Esophagus (tissue), 2 donors: Measurements from ENCODE around the gene L3MBTL4. TPM values are rescaled to one million over a fixed set of nuclear protein-coding genes. Genes with fewer than 3 reads are reported as not detected.
"Not testable (repeated sequence)": the region's sequence is repeated elsewhere in the genome, so short reads cannot be mapped to it uniquely, and the experiment has no call there.

ENCODE experiments used
- H3K27ac ChIP-seq, 2 donors: one replicate each; pipeline ENCODE4 v1.5.1; 2013; ENCODE audit warnings: low read depth in 2 of 2, mild to moderate bottlenecking in 2 of 2, inconsistent platforms in 1 of 2, low read length in 1 of 2, moderate library complexity in 1 of 2
- H3K27me3 ChIP-seq, 2 donors: one replicate each; pipeline ENCODE4 v1.6.1; 2013; ENCODE audit warnings: low read length in 2 of 2, control low read depth in 1 of 2, mild to moderate bottlenecking in 1 of 2; ENCODE audit not compliant: insufficient read depth in 2 of 2, control insufficient read depth in 1 of 2
- H3K36me3 ChIP-seq, 2 donors: one replicate each; pipeline ENCODE4 v1.6.1; 2013; ENCODE audit warnings: low read length in 1 of 2; ENCODE audit not compliant: control insufficient read depth in 2 of 2, insufficient read depth in 2 of 2
- H3K4me1 ChIP-seq, 2 donors: one replicate each; pipeline ENCODE4 v1.6.1; 2013; ENCODE audit warnings: low read length in 1 of 2; ENCODE audit not compliant: control insufficient read depth in 2 of 2, insufficient read depth in 2 of 2
- H3K4me3 ChIP-seq, 2 donors: one replicate each; pipeline ENCODE4 v1.5.1; 2013; ENCODE audit warnings: low read length in 2 of 2, mild to moderate bottlenecking in 2 of 2, low read depth in 1 of 2, moderate library complexity in 1 of 2
- H3K9me3 ChIP-seq, 2 donors: one replicate each; pipeline ENCODE4 v1.6.1; 2013; ENCODE audit warnings: mild to moderate bottlenecking in 2 of 2, low read depth in 1 of 2, low read length in 1 of 2, moderate library complexity in 1 of 2; ENCODE audit not compliant: control insufficient read depth in 2 of 2, insufficient read depth in 1 of 2
- WGBS, 2 donors: extraction: QIAGEN DNeasy Blood & Tissue Kit; methylation state at CpG; one replicate each; pipeline ENCODE4 v1.1.7; 2013; 5-methylcytosine and 5-hydroxymethylcytosine counted together
- polyA plus RNA-seq, 2 donors: library from polyadenylated mRNA; stranded (reverse); fragments of 200-250 nt; gene quantifications; one replicate each; pipeline ENCODE4 v1.2.3, GENCODE V29; 2013
- donor health status: healthy with polysubstance abuse.
- donor health status: Bipolar disorder and iron deficiency.

Gene L3MBTL4
- polyA plus RNA-seq, 2 donors = 1.8 to 2.0 TPM

DNA sequence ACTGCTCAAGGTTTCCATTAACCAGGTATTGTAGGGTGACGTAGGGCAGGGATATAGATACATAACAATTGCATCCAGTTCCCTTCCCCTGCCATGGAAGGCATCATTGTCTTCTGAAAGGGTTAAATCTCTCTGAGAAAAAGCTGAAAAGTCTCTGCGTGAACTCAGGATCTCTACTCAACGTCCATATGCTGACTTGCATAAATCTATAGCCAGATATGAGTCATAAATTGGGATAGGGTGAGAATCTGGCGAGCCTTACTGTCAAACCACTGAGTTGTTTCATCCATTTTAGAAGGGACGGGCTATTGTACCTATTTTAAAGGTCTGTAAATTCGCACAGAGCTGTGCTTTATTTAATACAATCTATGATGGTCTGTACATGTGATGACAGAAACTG, 258.3 kb downstream of the L3MBTL4 start:
- no peaks in the 10 kb centered on the region for H3K9me3 ChIP-seq
- no peak overlapping the region for H3K4me3 ChIP-seq
- H3K27ac ChIP-seq = no peak overlapping the region
- H3K4me1 ChIP-seq = no peaks in the 10 kb centered on the region
- WGBS, 2 donors = 69 to 70% methylated on average over 6 of the region's 6 CpGs
- H3K36me3 ChIP-seq = no peaks in the 10 kb centered on the region
- H3K27me3 ChIP-seq = no peaks in the 10 kb centered on the region

DNA sequence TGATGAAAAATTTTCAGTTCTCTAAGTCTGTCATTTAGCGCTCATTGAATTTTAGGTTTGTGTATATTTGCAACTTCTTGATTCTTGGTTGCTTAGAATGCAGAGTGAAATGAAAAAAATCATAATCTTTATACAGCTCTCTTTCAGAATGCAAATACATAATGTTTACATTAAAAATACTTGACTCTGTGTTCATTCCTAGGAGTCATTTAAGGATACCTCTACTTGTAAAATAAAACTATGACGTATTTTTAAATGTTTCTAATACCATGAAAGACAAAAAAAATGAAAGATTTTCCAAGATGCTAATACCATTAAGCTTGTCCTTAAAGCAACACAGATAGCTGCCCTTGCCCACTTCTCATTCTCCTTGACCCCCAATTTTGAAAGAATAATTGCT, 259.0 kb downstream of the L3MBTL4 start:
- Histone ChIP-seq H3K36me3 (no peaks in the 10 kb centered on the region), H3K9me3 (no peaks in the 10 kb centered on the region), H3K4me1 (no peaks in the 10 kb centered on the region), H3K4me3 (no peak overlapping the region), H3K27ac (no peak overlapping the region), H3K27me3 (no peaks in the 10 kb centered on the region)
- WGBS, 2 donors = 86 to 87% methylated on average over 2 of the region's 2 CpGs

GRCh38 chr18:6150430-6150829, 264.3 kb downstream of the L3MBTL4 start:
- Histone ChIP-seq H3K27ac (no peak overlapping the region), H3K4me3 (no peak overlapping the region), H3K27me3 (no peaks in the 10 kb centered on the region), H3K9me3 (no peaks in the 10 kb centered on the region), H3K36me3 (no peaks in the 10 kb centered on the region), H3K4me1 (no peaks in the 10 kb centered on the region)
- 82 to 88% methylated on average over 3 of the region's 3 CpGs for WGBS, 2 donors

GRCh38 chr18:6146307-6146661, 268.4 kb downstream of the L3MBTL4 start:
- no peak overlapping the region for H3K27ac ChIP-seq
- H3K9me3 ChIP-seq = peaks cover 0 to 3% of the 10 kb centered on the region in 2 donors
- no peak overlapping the region for H3K4me3 ChIP-seq
- WGBS, 2 donors = 87 to 88% methylated on average over 16 of the region's 16 CpGs
- H3K27me3 ChIP-seq = no peaks in the 10 kb centered on the region
- no peaks in the 10 kb centered on the region for H3K4me1 ChIP-seq
- no peaks in the 10 kb centered on the region for H3K36me3 ChIP-seq

- Histone ChIP-seq H3K36me3 (no peaks in the 10 kb centered on the region), H3K27me3 (no peaks in the 10 kb centered on the region), H3K4me3 (no peak overlapping the region), H3K27ac (no peak overlapping the region), H3K9me3 (peaks cover 0 to 3% of the 10 kb centered on the region in 2 donors), H3K4me1 (no peaks in the 10 kb centered on the region)
- WGBS, 2 donors = 72 to 81% methylated on average over 18 of the region's 18 CpGs
Measured at GRCh38 chr18:6145645-6146306, 268.9 kb downstream of the L3MBTL4 start.

DNA sequence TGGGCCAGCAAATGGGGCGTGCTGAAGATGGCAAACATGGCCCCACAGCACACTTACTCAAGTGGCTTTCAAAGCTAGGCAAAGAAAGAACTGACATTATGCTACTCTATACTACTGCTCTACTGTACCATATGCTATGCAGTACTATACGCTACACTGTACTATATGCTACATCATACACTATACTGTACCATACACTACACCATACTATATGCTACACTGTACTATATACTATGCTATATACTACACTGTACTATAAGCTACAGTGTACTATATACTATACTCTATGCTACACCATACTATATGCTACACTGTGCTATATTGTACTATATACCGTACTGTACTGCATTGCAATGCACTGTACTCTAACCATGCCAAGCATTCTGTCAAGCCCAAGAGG, 275.7 kb downstream of the L3MBTL4 start:
- H3K4me3 ChIP-seq = no peak overlapping the region
- no peak overlapping the region for H3K27ac ChIP-seq
- no peaks in the 10 kb centered on the region for H3K36me3 ChIP-seq
- H3K4me1 ChIP-seq = no peaks in the 10 kb centered on the region
- WGBS, 2 donors = 90 to 96% methylated on average over 3 of the region's 3 CpGs
- H3K27me3 ChIP-seq = no peaks in the 10 kb centered on the region
- no peaks in the 10 kb centered on the region for H3K9me3 ChIP-seq

- H3K36me3 ChIP-seq, H3K27me3 ChIP-seq, H3K4me1 ChIP-seq, H3K9me3 ChIP-seq, H3K4me3 ChIP-seq, H3K27ac ChIP-seq: not testable (repeated sequence)
- 88 to 95% methylated on average over 1 of the region's 1 CpG for WGBS, 2 donors
Measured at GRCh38 chr18:6135901-6136300, 278.8 kb downstream of the L3MBTL4 start.

GRCh38 chr18:6135029-6135428, 279.7 kb downstream of the L3MBTL4 start:
- not testable (repeated sequence) for H3K4me3 ChIP-seq, H3K4me1 ChIP-seq, H3K27me3 ChIP-seq, H3K27ac ChIP-seq, H3K9me3 ChIP-seq, H3K36me3 ChIP-seq
- 98 to 99% methylated on average over 2 of the region's 2 CpGs for WGBS, 2 donors

DNA sequence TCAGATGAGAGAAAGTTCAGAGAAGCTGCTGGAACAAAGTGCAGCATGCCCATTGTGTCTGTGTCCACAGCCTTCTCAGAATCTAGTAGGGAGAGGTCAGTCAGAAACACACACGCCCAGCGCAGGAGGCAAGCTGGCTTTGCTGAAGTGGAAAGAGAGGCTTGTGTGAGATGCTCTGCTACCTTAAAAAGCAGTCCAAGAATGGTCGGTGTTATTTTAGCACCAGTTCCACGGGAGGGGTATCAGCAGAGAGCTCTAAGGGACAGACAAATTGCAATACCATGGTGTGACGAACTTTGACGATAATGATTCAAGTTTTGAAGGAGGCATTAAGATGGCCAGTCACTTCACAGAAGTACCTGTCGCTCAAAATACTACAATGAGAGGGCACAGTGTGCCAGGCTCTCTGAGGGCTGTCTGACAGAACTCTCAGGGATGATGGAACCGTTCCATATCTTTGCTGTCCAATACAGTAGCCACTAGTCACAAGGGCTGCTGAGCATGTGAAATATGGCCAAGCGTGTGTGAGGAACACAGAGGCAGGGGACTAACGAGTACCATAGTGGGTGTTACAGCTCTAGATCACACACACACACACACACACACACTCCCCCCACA, 281.9 kb downstream of the L3MBTL4 start:
- no peaks in the 10 kb centered on the region for H3K4me1 ChIP-seq
- no peak overlapping the region for H3K27ac ChIP-seq
- no peaks in the 10 kb centered on the region for H3K9me3 ChIP-seq
- no peak overlapping the region for H3K4me3 ChIP-seq
- H3K27me3 ChIP-seq = no peaks in the 10 kb centered on the region
- WGBS, 2 donors = 83 to 89% methylated on average over 10 of the region's 10 CpGs
- no peaks in the 10 kb centered on the region for H3K36me3 ChIP-seq

DNA sequence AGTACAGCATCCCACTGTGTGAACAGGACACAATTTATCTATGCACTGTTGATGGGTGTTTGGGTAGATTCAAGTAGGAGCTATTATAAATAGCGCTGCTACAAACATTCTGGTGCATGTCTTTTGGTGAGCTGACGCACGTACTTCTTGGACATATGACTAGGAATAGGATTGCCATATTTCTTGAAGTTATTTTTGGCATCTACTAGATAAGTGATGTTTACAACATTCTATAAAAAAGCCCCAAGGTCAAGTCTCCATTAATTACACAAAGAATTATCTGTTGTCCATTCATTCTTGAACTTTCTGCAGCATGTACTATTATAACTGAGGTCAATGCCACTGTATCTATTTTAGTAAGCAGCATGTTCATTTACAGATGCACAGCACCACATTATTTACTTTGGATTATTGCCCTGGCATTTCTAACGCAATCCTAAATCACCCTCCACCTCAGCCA, 293.9 kb downstream of the L3MBTL4 start:
- no peaks in the 10 kb centered on the region for H3K27me3 ChIP-seq
- WGBS, 2 donors = 61 to 68% methylated on average over 4 of the region's 4 CpGs
- H3K27ac ChIP-seq = no peak overlapping the region

More for the DNA sequence above, 293.9 kb downstream of the L3MBTL4 start:
- Histone ChIP-seq H3K9me3 (peaks cover 0 to 2% of the 10 kb centered on the region in 2 donors), H3K4me1 (no peaks in the 10 kb centered on the region), H3K36me3 (no peaks in the 10 kb centered on the region), H3K4me3 (no peak overlapping the region)
